Measurements from ENCODE around the gene MS4A12. TPM values are rescaled to one million over a fixed set of nuclear protein-coding genes. Genes with fewer than 3 reads are reported as not detected.

MS4A12 gene
- total RNA-seq, 1 donor from 2014 or later: not detected

GRCh38 chr11:60455531-60456042 lies 37.0 kb upstream of the MS4A12 start, which contains the start of gene MS4A1:
Gene MS4A1, plus strand, starts transcription at chr11:60455847. Its CDS starts 6,528 bp downstream, at chr11:60462375.
- H3K4me3 Mint-ChIP-seq (ENCODE audit: unreplicated experiment): no peak within 1 kb of the TSS
- no peaks in the 10 kb centered on the region for H3K36me3 Mint-ChIP-seq (ENCODE audit: low read depth)
- H3K4me1 Mint-ChIP-seq (ENCODE audit: low read depth): no peaks in the 10 kb centered on the region
- no peaks in the 10 kb centered on the region for H3K9me3 Mint-ChIP-seq (ENCODE audit: low read depth)
- no peak for TF ChIP-seq CTCF (IDR thresholded peaks at IDR 0.05)
- DNase-seq (ENCODE audit: low spot score): no peak
- no peak within 1 kb of the TSS for H3K27ac Mint-ChIP-seq (ENCODE audit: unreplicated experiment)
- peaks cover 12% of the 10 kb centered on the region for H3K27me3 Mint-ChIP-seq (ENCODE audit: low read depth)

GRCh38 chr11:60457576-60457975 lies 35.0 kb upstream of the MS4A12 start:
- H3K27me3 Mint-ChIP-seq (ENCODE audit: low read depth): peaks cover 12% of the 10 kb centered on the region
- H3K9me3 Mint-ChIP-seq (ENCODE audit: low read depth): no peaks in the 10 kb centered on the region
- no peak overlapping the region for H3K4me3 Mint-ChIP-seq (ENCODE audit: unreplicated experiment)
- no peak for DNase-seq (ENCODE audit: low spot score)
- H3K4me1 Mint-ChIP-seq (ENCODE audit: low read depth): no peaks in the 10 kb centered on the region
- TF ChIP-seq CTCF (IDR thresholded peaks at IDR 0.05): no peak
- no peaks in the 10 kb centered on the region for H3K36me3 Mint-ChIP-seq (ENCODE audit: low read depth)
- H3K27ac Mint-ChIP-seq (ENCODE audit: unreplicated experiment): no peak overlapping the region

GRCh38 chr11:60459345-60459744 lies 33.2 kb upstream of the MS4A12 start:
- Mint-ChIP-seq H3K36me3 (ENCODE audit: low read depth) (no peaks in the 10 kb centered on the region), H3K27ac (ENCODE audit: unreplicated experiment) (no peak overlapping the region), H3K27me3 (ENCODE audit: low read depth) (peaks cover 12% of the 10 kb centered on the region), H3K4me3 (ENCODE audit: unreplicated experiment) (no peak overlapping the region), H3K4me1 (ENCODE audit: low read depth) (no peaks in the 10 kb centered on the region), H3K9me3 (ENCODE audit: low read depth) (no peaks in the 10 kb centered on the region)
- no peak for DNase-seq (ENCODE audit: low spot score)
- no peak for TF ChIP-seq CTCF (IDR thresholded peaks at IDR 0.05)

DNA sequence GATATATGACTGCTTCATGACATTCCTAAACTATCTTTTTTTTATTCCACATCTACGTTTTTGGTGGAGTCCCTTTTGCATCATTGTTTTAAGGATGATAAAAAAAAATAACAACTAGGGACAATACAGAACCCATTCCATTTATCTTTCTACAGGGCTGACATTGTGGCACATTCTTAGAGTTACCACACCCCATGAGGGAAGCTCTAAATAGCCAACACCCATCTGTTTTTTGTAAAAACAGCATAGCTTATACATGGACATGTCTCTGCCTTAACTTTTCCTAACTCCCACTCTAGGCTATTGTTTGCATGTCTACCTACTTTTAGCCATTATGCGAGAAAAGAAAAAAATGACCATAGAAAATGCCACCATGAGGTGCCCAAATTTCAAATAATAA lies 23.7 kb upstream of the MS4A12 start:
- H3K4me3 Mint-ChIP-seq (ENCODE audit: unreplicated experiment): no peak overlapping the region
- no peak for DNase-seq (ENCODE audit: low spot score)
- H3K9me3 Mint-ChIP-seq (ENCODE audit: low read depth): no peaks in the 10 kb centered on the region
- H3K27me3 Mint-ChIP-seq (ENCODE audit: low read depth): peaks cover 2% of the 10 kb centered on the region
- no peak for TF ChIP-seq CTCF (IDR thresholded peaks at IDR 0.05)
- H3K4me1 Mint-ChIP-seq (ENCODE audit: low read depth): no peaks in the 10 kb centered on the region
- H3K27ac Mint-ChIP-seq (ENCODE audit: unreplicated experiment): no peak overlapping the region
- no peaks in the 10 kb centered on the region for H3K36me3 Mint-ChIP-seq (ENCODE audit: low read depth)

DNA sequence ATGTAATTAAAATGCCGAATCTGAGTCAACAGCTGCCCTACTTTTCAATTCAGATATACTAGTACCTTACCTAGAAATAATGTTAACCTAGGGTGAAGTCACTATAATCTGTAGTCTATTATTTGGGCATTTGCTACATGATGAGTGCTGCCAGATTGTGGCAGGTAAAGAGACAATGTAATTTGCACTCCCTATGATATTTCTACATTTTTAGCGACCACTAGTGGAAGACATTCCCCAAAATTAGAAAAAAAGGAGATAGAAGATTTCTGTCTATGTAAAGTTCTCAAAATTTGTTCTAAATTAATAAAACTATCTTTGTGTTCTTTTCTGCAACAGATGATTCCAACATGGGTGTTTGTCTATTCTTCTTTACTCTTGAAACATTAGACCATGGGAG lies 22.9 kb upstream of the MS4A12 start:
- no peak for DNase-seq (ENCODE audit: low spot score)
- no peak for TF ChIP-seq CTCF (IDR thresholded peaks at IDR 0.05)
- H3K4me3 Mint-ChIP-seq (ENCODE audit: unreplicated experiment): no peak overlapping the region
- no peak overlapping the region for H3K27ac Mint-ChIP-seq (ENCODE audit: unreplicated experiment)
- no peaks in the 10 kb centered on the region for H3K4me1 Mint-ChIP-seq (ENCODE audit: low read depth)
- H3K27me3 Mint-ChIP-seq (ENCODE audit: low read depth): peaks cover 2% of the 10 kb centered on the region
- no peaks in the 10 kb centered on the region for H3K36me3 Mint-ChIP-seq (ENCODE audit: low read depth)
- no peaks in the 10 kb centered on the region for H3K9me3 Mint-ChIP-seq (ENCODE audit: low read depth)

Data from chondrocyte (in vitro differentiated cells).